SH-SY5Y (cell line): Measurements from ENCODE around the gene EDC3.

Experiments
- GATA2 ChIP-seq: IDR thresholded peaks from 2 replicates; pipeline ENCODE4 v1.6.1; 2011; ENCODE audit warnings: mild to moderate bottlenecking, low read depth, low read length
- GATA3 ChIP-seq: IDR thresholded peaks from 2 replicates; pipeline ENCODE4 v1.6.1; 2011; ENCODE audit warnings: low read depth, mild to moderate bottlenecking, low read length, moderate library complexity

The EDC3 gene

GRCh38 chr15:74695597-74696397, at the start of gene EDC3:
Gene EDC3 (minus strand): TSS chr15:74696024. CDS start chr15:74675124, 20,900 bp downstream.
- TF ChIP-seq GATA3 (no peak), GATA2 (no peak)

GRCh38 chr15:74742422-74742821, 46.6 kb upstream of the EDC3 start:
- no peak for TF ChIP-seq GATA3
- TF ChIP-seq GATA2, result no peak

GRCh38 chr15:74735305-74735704, 39.5 kb upstream of the EDC3 start:
- TF ChIP-seq GATA2 (no peak), GATA3 (no peak)

- TF ChIP-seq GATA2, result no peak
- TF ChIP-seq GATA3, result no peak
Measured at GRCh38 chr15:74733269-74733668, 37.4 kb upstream of the EDC3 start.

- TF ChIP-seq GATA2, result no peak
- no peak for TF ChIP-seq GATA3
Measured at GRCh38 chr15:74732846-74733245, 37.0 kb upstream of the EDC3 start.

GRCh38 chr15:74730619-74731316, 34.9 kb upstream of the EDC3 start:
- TF ChIP-seq GATA2, result no peak

GRCh38 chr15:74727727-74728126, 31.9 kb upstream of the EDC3 start:
- TF ChIP-seq GATA3 (no peak), GATA2 (no peak)

GRCh38 chr15:74726774-74727164, 30.9 kb upstream of the EDC3 start:
- no peak for TF ChIP-seq GATA2
- no peak for TF ChIP-seq GATA3

- TF ChIP-seq GATA3 (no peak), GATA2 (no peak)
Measured at GRCh38 chr15:74725845-74726773, 30.3 kb upstream of the EDC3 start.

- no peak for TF ChIP-seq GATA3
- TF ChIP-seq GATA2, result no peak
Measured at GRCh38 chr15:74725225-74725774, 29.5 kb upstream of the EDC3 start, which contains the start of gene CYP1A1. Gene CYP1A1 (minus strand): TSS chr15:74725528. CDS start chr15:74723097, 2,431 bp downstream.

- TF ChIP-seq GATA2 (no peak), GATA3 (no peak)
Measured at GRCh38 chr15:74724570-74725224, 28.9 kb upstream of the EDC3 start.

GRCh38 chr15:74723754-74724334, 28.0 kb upstream of the EDC3 start:
- TF ChIP-seq GATA3 (no peak), GATA2 (no peak)

GRCh38 chr15:74723187-74723586, 27.4 kb upstream of the EDC3 start:
- no peak for TF ChIP-seq GATA3
- TF ChIP-seq GATA2, result no peak
